ENCODE data around the gene PTGES3. TPM values are rescaled to one million over a fixed set of nuclear protein-coding genes. Genes with fewer than 3 reads are reported as not detected.

The PTGES3 gene
- polyA plus RNA-seq, 1 donor from 2014 or later, result 109 TPM

DNA sequence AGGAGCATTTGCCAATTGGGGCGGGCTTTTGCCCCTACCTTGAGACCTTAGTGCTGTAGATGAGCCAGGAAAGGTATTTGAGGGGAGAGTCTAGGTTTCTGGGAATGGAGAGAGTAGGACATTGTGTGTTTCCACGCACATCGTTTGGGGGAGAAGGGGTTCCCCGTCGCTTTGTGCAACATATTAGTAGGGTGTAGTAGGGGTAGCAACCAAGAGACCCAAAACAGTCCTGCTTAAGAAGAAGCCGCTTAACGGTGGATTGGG, 694 bp upstream of the PTGES3 start:
- Histone ChIP-seq H4K20me1 (ENCODE audit: insufficient read depth) (no peaks in the 10 kb centered on the region), H3K4me3 (ENCODE audit: low read length) (peak overlapping the region; percentile 77), H3K4me2 (ENCODE audit: low read length) (peak overlapping the region; percentile 38), H3K79me2 (replicated peaks; ENCODE audit: insufficient read depth, low read length) (peaks cover 34% of the 10 kb centered on the region), H3K9me2 (ENCODE audit: insufficient read depth, low read length) (no peaks in the 10 kb centered on the region), H3K9me3 (ENCODE audit: low read length) (no peaks in the 10 kb centered on the region), H3K27ac (ENCODE audit: low read length) (peak overlapping the region; percentile 96), H2AFZ (ENCODE audit: low read depth, low read length) (peak overlapping the region; percentile 79), H3K27me3 (ENCODE audit: insufficient read depth, low read depth, low read length) (no peaks in the 10 kb centered on the region), H3K9ac (ENCODE audit: low read length) (peak overlapping the region; percentile 86), H3K36me3 (ENCODE audit: insufficient read depth, low read length) (no peaks in the 10 kb centered on the region), H3F3A (ENCODE audit: insufficient read depth, low read length, poor library complexity, severe bottlenecking) (peaks cover 5% of the 10 kb centered on the region)
- TF ChIP-seq, protein P1, sequence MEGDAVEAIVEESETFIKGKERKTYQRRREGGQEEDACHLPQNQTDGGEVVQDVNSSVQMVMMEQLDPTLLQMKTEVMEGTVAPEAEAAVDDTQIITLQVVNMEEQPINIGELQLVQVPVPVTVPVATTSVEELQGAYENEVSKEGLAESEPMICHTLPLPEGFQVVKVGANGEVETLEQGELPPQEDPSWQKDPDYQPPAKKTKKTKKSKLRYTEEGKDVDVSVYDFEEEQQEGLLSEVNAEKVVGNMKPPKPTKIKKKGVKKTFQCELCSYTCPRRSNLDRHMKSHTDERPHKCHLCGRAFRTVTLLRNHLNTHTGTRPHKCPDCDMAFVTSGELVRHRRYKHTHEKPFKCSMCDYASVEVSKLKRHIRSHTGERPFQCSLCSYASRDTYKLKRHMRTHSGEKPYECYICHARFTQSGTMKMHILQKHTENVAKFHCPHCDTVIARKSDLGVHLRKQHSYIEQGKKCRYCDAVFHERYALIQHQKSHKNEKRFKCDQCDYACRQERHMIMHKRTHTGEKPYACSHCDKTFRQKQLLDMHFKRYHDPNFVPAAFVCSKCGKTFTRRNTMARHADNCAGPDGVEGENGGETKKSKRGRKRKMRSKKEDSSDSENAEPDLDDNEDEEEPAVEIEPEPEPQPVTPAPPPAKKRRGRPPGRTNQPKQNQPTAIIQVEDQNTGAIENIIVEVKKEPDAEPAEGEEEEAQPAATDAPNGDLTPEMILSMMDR (IDR thresholded peaks at IDR 0.05; ENCODE audit: poor library complexity, severe bottlenecking), result no peak

DNA sequence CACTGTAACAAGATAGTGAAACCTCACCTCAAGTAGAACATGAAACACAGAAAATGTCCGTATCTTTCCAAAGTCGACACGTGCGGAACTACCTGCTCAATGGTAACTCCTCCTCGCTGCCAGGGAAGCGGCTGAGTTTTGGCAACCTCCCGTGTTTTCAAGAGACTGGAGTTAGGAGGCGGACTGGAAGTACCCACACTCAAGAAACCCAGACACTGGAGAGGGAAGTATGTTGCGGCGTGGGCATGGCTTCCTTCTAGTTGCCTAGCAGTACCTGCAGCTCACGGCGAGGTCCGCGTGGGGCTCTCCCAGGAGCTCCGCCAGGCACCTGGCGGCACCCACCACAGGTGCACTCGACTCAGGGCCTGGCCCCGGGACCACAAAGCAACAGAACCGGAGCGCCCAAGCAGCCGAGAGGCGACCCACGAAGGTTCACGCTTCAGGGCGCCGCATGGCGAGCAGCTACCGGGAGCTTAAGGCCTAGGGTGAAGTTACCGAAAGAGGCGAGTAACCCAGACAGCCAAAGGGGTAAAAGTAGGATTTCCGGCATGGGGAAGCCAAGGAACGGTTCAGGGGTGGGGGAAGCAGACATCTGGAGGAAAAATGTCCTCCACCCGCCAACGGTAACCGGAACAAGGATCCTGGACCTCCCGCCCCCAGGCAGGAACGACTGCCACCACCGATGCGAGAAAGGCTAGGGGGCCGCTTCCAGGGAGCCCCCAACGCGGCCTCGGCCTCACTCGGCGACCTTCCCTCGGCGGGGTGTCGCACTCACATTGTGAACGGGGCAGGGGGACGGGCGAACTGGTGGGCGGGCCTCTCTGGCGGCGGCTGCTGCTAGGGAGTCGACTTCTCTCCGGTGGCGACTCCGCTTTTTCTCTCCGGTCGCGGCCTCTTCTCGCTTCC, 608 bp downstream of the PTGES3 start:
- H3K4me2 ChIP-seq (ENCODE audit: low read length), result peak overlapping the region; percentile 83
- no peaks in the 10 kb centered on the region for H4K20me1 ChIP-seq (ENCODE audit: insufficient read depth)
- peak overlapping the region; percentile 77 for H3K4me3 ChIP-seq (ENCODE audit: low read length)
- peaks cover 5% of the 10 kb centered on the region for H3F3A ChIP-seq (ENCODE audit: insufficient read depth, low read length, poor library complexity, severe bottlenecking)
- H3K36me3 ChIP-seq (ENCODE audit: insufficient read depth, low read length), result no peaks in the 10 kb centered on the region
- peak overlapping the region; percentile 68 for H2AFZ ChIP-seq (ENCODE audit: low read depth, low read length)
- H3K9me2 ChIP-seq (ENCODE audit: insufficient read depth, low read length), result no peaks in the 10 kb centered on the region
- peak overlapping the region; percentile 96 for H3K27ac ChIP-seq (ENCODE audit: low read length)
- TF ChIP-seq TAF1 (IDR thresholded peaks at IDR 0.05; ENCODE audit: low read depth) (no peak), EP300 (conservative IDR thresholded peaks at IDR 0.05; ENCODE audit: poor library complexity, severe bottlenecking) (no peak), SMC3 (conservative IDR thresholded peaks at IDR 0.05; ENCODE audit: poor library complexity) (peak; percentile 22), MXI1 (conservative IDR thresholded peaks at IDR 0.05; ENCODE audit: poor library complexity, severe bottlenecking) (peak; percentile 89)
- TF ChIP-seq, protein P1 (IDR thresholded peaks at IDR 0.05; ENCODE audit: poor library complexity, severe bottlenecking), result peak; percentile 28
- TF ChIP-seq, protein P2, sequence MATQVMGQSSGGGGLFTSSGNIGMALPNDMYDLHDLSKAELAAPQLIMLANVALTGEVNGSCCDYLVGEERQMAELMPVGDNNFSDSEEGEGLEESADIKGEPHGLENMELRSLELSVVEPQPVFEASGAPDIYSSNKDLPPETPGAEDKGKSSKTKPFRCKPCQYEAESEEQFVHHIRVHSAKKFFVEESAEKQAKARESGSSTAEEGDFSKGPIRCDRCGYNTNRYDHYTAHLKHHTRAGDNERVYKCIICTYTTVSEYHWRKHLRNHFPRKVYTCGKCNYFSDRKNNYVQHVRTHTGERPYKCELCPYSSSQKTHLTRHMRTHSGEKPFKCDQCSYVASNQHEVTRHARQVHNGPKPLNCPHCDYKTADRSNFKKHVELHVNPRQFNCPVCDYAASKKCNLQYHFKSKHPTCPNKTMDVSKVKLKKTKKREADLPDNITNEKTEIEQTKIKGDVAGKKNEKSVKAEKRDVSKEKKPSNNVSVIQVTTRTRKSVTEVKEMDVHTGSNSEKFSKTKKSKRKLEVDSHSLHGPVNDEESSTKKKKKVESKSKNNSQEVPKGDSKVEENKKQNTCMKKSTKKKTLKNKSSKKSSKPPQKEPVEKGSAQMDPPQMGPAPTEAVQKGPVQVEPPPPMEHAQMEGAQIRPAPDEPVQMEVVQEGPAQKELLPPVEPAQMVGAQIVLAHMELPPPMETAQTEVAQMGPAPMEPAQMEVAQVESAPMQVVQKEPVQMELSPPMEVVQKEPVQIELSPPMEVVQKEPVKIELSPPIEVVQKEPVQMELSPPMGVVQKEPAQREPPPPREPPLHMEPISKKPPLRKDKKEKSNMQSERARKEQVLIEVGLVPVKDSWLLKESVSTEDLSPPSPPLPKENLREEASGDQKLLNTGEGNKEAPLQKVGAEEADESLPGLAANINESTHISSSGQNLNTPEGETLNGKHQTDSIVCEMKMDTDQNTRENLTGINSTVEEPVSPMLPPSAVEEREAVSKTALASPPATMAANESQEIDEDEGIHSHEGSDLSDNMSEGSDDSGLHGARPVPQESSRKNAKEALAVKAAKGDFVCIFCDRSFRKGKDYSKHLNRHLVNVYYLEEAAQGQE (IDR thresholded peaks at IDR 0.05; ENCODE audit: borderline replicate concordance), result no peak
- H3K9ac ChIP-seq (ENCODE audit: low read length), result peak overlapping the region; percentile 93
- peaks cover 46% of the 10 kb centered on the region for H3K79me2 ChIP-seq (replicated peaks; ENCODE audit: insufficient read depth, low read length)
- H3K9me3 ChIP-seq (ENCODE audit: low read length), result no peaks in the 10 kb centered on the region
- no peaks in the 10 kb centered on the region for H3K27me3 ChIP-seq (ENCODE audit: insufficient read depth, low read depth, low read length)
